K562 (cell line): Measurements from ENCODE around the gene EPHB3. TPM values are rescaled to one million over a fixed set of nuclear protein-coding genes. Genes with fewer than 3 reads are reported as not detected.

Source experiments
- ATAC-seq: fragments of 200-7000 bp; cut with Tn5 transposase; 3 replicates; pipeline ENCODE4 v1.9.1; 2020; ENCODE audit warnings: moderate library complexity
- BruUV-seq: library from RNA; stranded (reverse); fragments of 400-500 nt; replicated peaks from 2 replicates; lab custom pipeline; 2021; lab: Mats Ljungman, UMichigan
- CTCF ChIA-PET: fragments of 300-600 bp; formaldehyde crosslinking; extraction: SDS; loops from one replicate; lab custom pipeline; 2021; ENCODE audit warnings: low intra/inter-chr PET ratio; lab: Yijun Ruan, JAX
- POLR2A ChIA-PET: fragments of 300-600, 350-650 bp; sonication (Branson Sonifier 250); formaldehyde crosslinking; extraction: SDS; loops from one replicate; lab custom pipeline; 2021; ENCODE audit warnings: antibody characterized with exemption, inconsistent platforms; lab: Yijun Ruan, JAX
- DNase-seq, 4 experiments: peaks; one replicate each; pipeline versions ENCODE4 v3.0.0 to v3.0.0-alpha.2; 2011 to 2018; ENCODE audit warnings: low spot score in 3 of 4, mixed read lengths in 3 of 4; ENCODE audit errors: extremely low read depth in 1 of 4
- FAIRE-seq: peaks from 2 replicates; lab custom pipeline; 2011; peaks lifted over from hg19 to GRCh38; lab: Jason Lieb, UNC
- H2AFZ ChIP-seq: 2 replicates; pipeline ENCODE4 v1.6.0; 2011; ENCODE audit warnings: low read depth, low read length, control low read depth, inconsistent platforms
- H3K27ac ChIP-seq: fragments of 200-600 bp; 3 replicates; pipeline ENCODE4 v1.8.0; 2011; ENCODE audit warnings: low read depth, mild to moderate bottlenecking, control low read depth, inconsistent platforms, low read length, moderate library complexity, mixed read lengths; ENCODE audit errors: extremely low read depth
- H3K27me3 ChIP-seq, 2 experiments: fragments of 300-600 bp in 1 of 2; 2 replicates in 1 of 2; 3 replicates in 1 of 2; pipeline versions ENCODE4 v1.6.0 to v1.8.0; 2011; ENCODE audit warnings: inconsistent platforms in 2 of 2, low read length in 2 of 2, mild to moderate bottlenecking in 1 of 2, mixed read lengths in 1 of 2, moderate library complexity in 1 of 2; ENCODE audit not compliant: control insufficient read depth in 2 of 2, insufficient read depth in 2 of 2
- H3K36me3 ChIP-seq: fragments of 300-600 bp; 3 replicates; pipeline ENCODE4 v1.8.0; 2011; ENCODE audit warnings: mild to moderate bottlenecking, low read length, inconsistent platforms; ENCODE audit not compliant: control insufficient read depth, insufficient read depth
- H3K4me1 ChIP-seq, 2 experiments: fragments of 200-600 bp in 1 of 2; replicated peaks in 1 of 2; 2 replicates in 1 of 2; 3 replicates in 1 of 2; pipeline versions ENCODE4 v1.5.1 to v1.8.0; 2011; ENCODE audit warnings: inconsistent platforms in 2 of 2, low read length in 2 of 2, mild to moderate bottlenecking in 1 of 2, mixed read lengths in 1 of 2, moderate library complexity in 1 of 2; ENCODE audit not compliant: control insufficient read depth in 2 of 2, insufficient read depth in 2 of 2
- H3K4me2 ChIP-seq: 2 replicates; pipeline ENCODE4 v1.6.1; 2011; ENCODE audit warnings: low read length, control low read depth, inconsistent platforms, mixed read lengths; ENCODE audit not compliant: insufficient read depth
- H3K4me3 ChIP-seq: fragments of 200-600 bp; sonication (generic), shearing (Covaris generic); 2 replicates; pipeline ENCODE4 v1.5.1; 2016; ENCODE audit warnings: control low read depth, inconsistent platforms
- H3K79me2 ChIP-seq: fragments of 200-600 bp; 3 replicates; pipeline ENCODE4 v1.8.0; 2011; ENCODE audit warnings: low read length, inconsistent platforms; ENCODE audit not compliant: control insufficient read depth, insufficient read depth
- H3K9ac ChIP-seq, 2 experiments: 2 replicates each; pipeline versions ENCODE4 v1.6.0 to v1.6.1; 2011; ENCODE audit warnings: low read depth in 2 of 2, low read length in 2 of 2, control low read depth in 1 of 2, inconsistent platforms in 1 of 2, mild to moderate bottlenecking in 1 of 2, mixed read lengths in 1 of 2; ENCODE audit not compliant: insufficient read depth in 1 of 2
- H3K9me1 ChIP-seq: one replicate; pipeline ENCODE4 v1.6.0; 2011; ENCODE audit warnings: inconsistent platforms, mild to moderate bottlenecking, low read length, moderate library complexity; ENCODE audit not compliant: control insufficient read depth, insufficient read depth
- H3K9me3 ChIP-seq: replicated peaks from 2 replicates; pipeline ENCODE4 v1.5.1; 2011; ENCODE audit warnings: low read depth, low read length, inconsistent platforms; ENCODE audit not compliant: control insufficient read depth, insufficient read depth
- H4K20me1 ChIP-seq: replicated peaks from 2 replicates; pipeline ENCODE4 v1.6.1; 2011; ENCODE audit warnings: low read length, inconsistent platforms, mixed read lengths; ENCODE audit not compliant: control insufficient read depth, insufficient read depth
- ARHGAP35 ChIP-seq: fragments of 450-650 bp; IDR thresholded peaks from 2 replicates; pipeline ENCODE4 v1.6.1; 2018; ENCODE audit not compliant: partially characterized antibody
- CHD1 ChIP-seq: fragments of 200-600 bp; sonication (generic); IDR thresholded peaks from one replicate; pipeline ENCODE4 v1.6.1; 2012; ENCODE audit warnings: mild to moderate bottlenecking, moderate library complexity, low read length, inconsistent platforms
- E2F3 ChIP-seq: fragments of 250-450 bp; sonication (Bioruptor Pico); IDR thresholded peaks from 2 replicates; pipeline ENCODE4 v1.4.0; 2020; ENCODE audit warnings: mild to moderate bottlenecking
- ETV6 ChIP-seq, 3 experiments: fragments of 150-350 bp in 1 of 3; sonication (generic) in 1 of 3; formaldehyde crosslinking in 1 of 3; IDR thresholded peaks; 2 replicates each; pipeline versions ENCODE4 v1.6.1 to v1.8.0; 2014 to 2022; ENCODE audit warnings: borderline replicate concordance in 2 of 3, low read depth in 2 of 3, antibody characterized with exemption in 1 of 3, low read length in 1 of 3, mild to moderate bottlenecking in 1 of 3, missing genetic modification reagents in 1 of 3
- HNRNPLL ChIP-seq: fragments of 200-400 bp; formaldehyde crosslinking; IDR thresholded peaks from 2 replicates; pipeline ENCODE4 v1.6.1; 2017; ENCODE audit warnings: low read length, low read depth, mild to moderate bottlenecking; ENCODE audit not compliant: poor library complexity, severe bottlenecking
- KHSRP ChIP-seq: fragments of 450-650 bp; IDR thresholded peaks from 2 replicates; pipeline ENCODE4 v1.6.1; 2017
- LEF1 ChIP-seq: fragments of 450-650 bp; IDR thresholded peaks from 2 replicates; pipeline ENCODE4 v1.6.1; 2016; ENCODE audit warnings: mild to moderate bottlenecking
- MEF2D ChIP-seq: conservative IDR thresholded peaks from 2 replicates; pipeline ENCODE4 v1.6.1; 2016; ENCODE audit warnings: low read depth, missing genetic modification characterization, missing compliant biosample characterization
- PKNOX1 ChIP-seq: fragments of 450-650 bp; IDR thresholded peaks from 2 replicates; pipeline ENCODE4 v1.6.1; 2016
- RBM22 ChIP-seq: fragments of 200-400 bp; formaldehyde crosslinking; IDR thresholded peaks from 2 replicates; pipeline ENCODE4 v1.6.1; 2018; ENCODE audit warnings: low read length, low read depth; ENCODE audit not compliant: poor library complexity, severe bottlenecking
- SMARCE1 ChIP-seq: fragments of 450-650 bp; IDR thresholded peaks from 2 replicates; pipeline ENCODE4 v1.7.1; 2016; ENCODE audit warnings: mild to moderate bottlenecking
- SRSF1 ChIP-seq: fragments of 200-400 bp; formaldehyde crosslinking; IDR thresholded peaks from 2 replicates; pipeline ENCODE4 v1.6.1; 2017; ENCODE audit warnings: mild to moderate bottlenecking, low read depth, low read length, moderate library complexity
- STAG1 ChIP-seq: sonication (generic); formaldehyde crosslinking; IDR thresholded peaks from 2 replicates; pipeline ENCODE4 v1.5.0; 2020; ENCODE audit warnings: missing genetic modification reagents, borderline replicate concordance
- ZFP30 ChIP-seq: fragments of 250-450 bp; sonication (Bioruptor Pico); IDR thresholded peaks from 2 replicates; pipeline ENCODE4 v1.8.0; 2022; ENCODE audit warnings: moderate library complexity, mild to moderate bottlenecking, inconsistent platforms, borderline replicate concordance
- ZNF77 ChIP-seq: fragments of 250-450 bp; sonication (Bioruptor Pico); IDR thresholded peaks from 2 replicates; pipeline ENCODE4 v1.5.0; 2020
- ZZZ3 ChIP-seq: fragments of 450-650 bp; IDR thresholded peaks from 2 replicates; pipeline ENCODE4 v1.6.1; 2016; ENCODE audit warnings: antibody characterized with exemption, mild to moderate bottlenecking, moderate library complexity
- WGBS: fragments of 100-300 bp; shearing (Covaris generic); methylation state at CpG from one replicate; pipeline ENCODE4 v1.1.6; 2016; ENCODE audit warnings: low coverage, mixed read lengths; ENCODE audit not compliant: insufficient coverage; ENCODE audit errors: missing lambda C conversion rate; 5-methylcytosine and 5-hydroxymethylcytosine counted together
- in situ Hi-C: fragments of 300-500 bp; cut with MboI; formaldehyde crosslinking; loops from 4 replicates; pipeline ENCODE4 v1.15.0; 2018; ENCODE audit warnings: inconsistent platforms, mixed read lengths
- intact Hi-C: fragments of 100-400 bp; cut with micrococcal nuclease; formaldehyde crosslinking; loops from 2 replicates; pipeline ENCODE4 v1.14.2; 2022
- polyA plus RNA-seq, 8 experiments: library from polyadenylated mRNA; depleted of rRNA in 4 of 8; stranded (reverse) in 5 of 8; unstranded in 3 of 8; fragments of >200 nt; fragmentation: Nextera tagmentation in 2 of 8; fragmentation: Illumina TruSeq in 1 of 8; extraction: Ambion mirVana in 2 of 8; extraction: Trizol in 1 of 8; gene quantifications; 2 replicates each; pipeline versions ENCODE4 v1.2.1 to v1.2.3, GENCODE V29; 2011 to 2014; ENCODE audit warnings: inconsistent platforms in 1 of 8, missing spikeins in 1 of 8
- total RNA-seq, 7 experiments: library from RNA; depleted of rRNA in 6 of 7; stranded (reverse); fragments of >200 nt in 6 of 7; fragmentation: Illumina TruSeq in 2 of 7; extraction: Trizol in 2 of 7; gene quantifications; 2 replicates each; pipeline versions ENCODE4 v1.2.1 to v1.2.3, GENCODE V29; 2011 to 2021; ENCODE audit warnings: low replicate concordance in 1 of 7
- TF ChIP-seq, protein P1 (sequence below): fragments of 450-650 bp; formaldehyde crosslinking; IDR thresholded peaks from 2 replicates; pipeline ENCODE4 v1.4.0; 2020; ENCODE audit warnings: mild to moderate bottlenecking, moderate library complexity
- TF ChIP-seq, protein P2 (sequence below): sonication (generic); formaldehyde crosslinking; IDR thresholded peaks from 2 replicates; pipeline ENCODE4 v1.8.1; 2022; ENCODE audit warnings: missing genetic modification reagents

The EPHB3 gene
- total and polyA plus RNA-seq, 9 of the 15 experiments (the other 6 are each of a cell fraction or from before 2014, with no cell fraction given), result not detected

- ChIA-PET CTCF (interaction anchor here (1.0 kb wide), 1 partner anchor 228 kb away, joined by 3 read pairs; no protein-coding TSS in a partner anchor), POLR2A (interaction anchor here (0.8 kb wide), 1 partner anchor 184 kb away, joined by 3 read pairs; no protein-coding TSS in a partner anchor)
- intact Hi-C loops, result no loop called here
- no peaks in the 10 kb centered on the region for H4K20me1 ChIP-seq
- no peak for DNase-seq
- peaks cover 0 to 8% of the 10 kb centered on the region in 2 experiments; a peak in 1 of 5 replicates for H3K4me1 ChIP-seq
- H3K9me3 ChIP-seq, result no peaks in the 10 kb centered on the region
- no peak overlapping the region for H3K4me2 ChIP-seq
- ATAC-seq, result no peak
- no peak for FAIRE-seq
- in situ Hi-C loops, result no loop called here
- H3K4me3 ChIP-seq, result no peak overlapping the region
- no TSS peak for BruUV-seq
- peaks cover 30 to 73% of the 10 kb centered on the region in 2 experiments for H3K27me3 ChIP-seq
- no peaks in the 10 kb centered on the region for H3K9me1 ChIP-seq
- no peak overlapping the region for H3K9ac ChIP-seq
- H3K79me2 ChIP-seq, result no peaks in the 10 kb centered on the region
- H3K36me3 ChIP-seq, result no peaks in the 10 kb centered on the region
- H3K27ac ChIP-seq, result no peak overlapping the region
- H2AFZ ChIP-seq, result no peak overlapping the region
- WGBS, result 0% methylated on average over 6 of the region's 7 CpGs
- no peak for TF ChIP-seq LEF1
- no peak for TF ChIP-seq RBM22
- no peak for TF ChIP-seq SMARCE1
- no peak for TF ChIP-seq SRSF1
- no peak for TF ChIP-seq ETV6 (IDR thresholded peaks at IDR 0.05; ENCODE audit: borderline replicate concordance in 1 of 2, low read depth in 2 of 2, low read length in 1 of 2)
- no peak for TF ChIP-seq ETV6 (CRISPR knock-in tag; IDR thresholded peaks at IDR 0.05; ENCODE audit: borderline replicate concordance)
- no peak for TF ChIP-seq E2F3 (CRISPR knock-in tag)
- TF ChIP-seq HNRNPLL, result no peak
- TF ChIP-seq ARHGAP35, result no peak
- TF ChIP-seq ZNF77 (CRISPR knock-in tag), result no peak
- no peak for TF ChIP-seq KHSRP
- TF ChIP-seq STAG1 (CRISPR knock-in tag), result no peak
- TF ChIP-seq, protein P1, sequence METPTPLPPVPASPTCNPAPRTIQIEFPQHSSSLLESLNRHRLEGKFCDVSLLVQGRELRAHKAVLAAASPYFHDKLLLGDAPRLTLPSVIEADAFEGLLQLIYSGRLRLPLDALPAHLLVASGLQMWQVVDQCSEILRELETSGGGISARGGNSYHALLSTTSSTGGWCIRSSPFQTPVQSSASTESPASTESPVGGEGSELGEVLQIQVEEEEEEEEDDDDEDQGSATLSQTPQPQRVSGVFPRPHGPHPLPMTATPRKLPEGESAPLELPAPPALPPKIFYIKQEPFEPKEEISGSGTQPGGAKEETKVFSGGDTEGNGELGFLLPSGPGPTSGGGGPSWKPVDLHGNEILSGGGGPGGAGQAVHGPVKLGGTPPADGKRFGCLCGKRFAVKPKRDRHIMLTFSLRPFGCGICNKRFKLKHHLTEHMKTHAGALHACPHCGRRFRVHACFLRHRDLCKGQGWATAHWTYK (CRISPR knock-in tag), result no peak
- TF ChIP-seq MEF2D (tag), result no peak
- TF ChIP-seq ZFP30 (CRISPR knock-in tag), result no peak
- TF ChIP-seq PKNOX1, result no peak
- no peak for TF ChIP-seq ZZZ3
- TF ChIP-seq, protein P2, sequence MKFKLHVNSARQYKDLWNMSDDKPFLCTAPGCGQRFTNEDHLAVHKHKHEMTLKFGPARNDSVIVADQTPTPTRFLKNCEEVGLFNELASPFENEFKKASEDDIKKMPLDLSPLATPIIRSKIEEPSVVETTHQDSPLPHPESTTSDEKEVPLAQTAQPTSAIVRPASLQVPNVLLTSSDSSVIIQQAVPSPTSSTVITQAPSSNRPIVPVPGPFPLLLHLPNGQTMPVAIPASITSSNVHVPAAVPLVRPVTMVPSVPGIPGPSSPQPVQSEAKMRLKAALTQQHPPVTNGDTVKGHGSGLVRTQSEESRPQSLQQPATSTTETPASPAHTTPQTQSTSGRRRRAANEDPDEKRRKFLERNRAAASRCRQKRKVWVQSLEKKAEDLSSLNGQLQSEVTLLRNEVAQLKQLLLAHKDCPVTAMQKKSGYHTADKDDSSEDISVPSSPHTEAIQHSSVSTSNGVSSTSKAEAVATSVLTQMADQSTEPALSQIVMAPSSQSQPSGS (CRISPR knock-in tag), result no peak
- TF ChIP-seq CHD1, result no peak
Observed at GRCh38 chr3:184557348-184557950, 4.1 kb upstream of the EPHB3 start.
